Measurements from ENCODE around the gene AIFM3. TPM values are rescaled to one million over a fixed set of nuclear protein-coding genes. Genes with fewer than 3 reads are reported as not detected.

AIFM3 gene
- total and polyA plus RNA-seq, 2 experiments from 2014 or later, result 0.45 to 1.5 TPM

DNA sequence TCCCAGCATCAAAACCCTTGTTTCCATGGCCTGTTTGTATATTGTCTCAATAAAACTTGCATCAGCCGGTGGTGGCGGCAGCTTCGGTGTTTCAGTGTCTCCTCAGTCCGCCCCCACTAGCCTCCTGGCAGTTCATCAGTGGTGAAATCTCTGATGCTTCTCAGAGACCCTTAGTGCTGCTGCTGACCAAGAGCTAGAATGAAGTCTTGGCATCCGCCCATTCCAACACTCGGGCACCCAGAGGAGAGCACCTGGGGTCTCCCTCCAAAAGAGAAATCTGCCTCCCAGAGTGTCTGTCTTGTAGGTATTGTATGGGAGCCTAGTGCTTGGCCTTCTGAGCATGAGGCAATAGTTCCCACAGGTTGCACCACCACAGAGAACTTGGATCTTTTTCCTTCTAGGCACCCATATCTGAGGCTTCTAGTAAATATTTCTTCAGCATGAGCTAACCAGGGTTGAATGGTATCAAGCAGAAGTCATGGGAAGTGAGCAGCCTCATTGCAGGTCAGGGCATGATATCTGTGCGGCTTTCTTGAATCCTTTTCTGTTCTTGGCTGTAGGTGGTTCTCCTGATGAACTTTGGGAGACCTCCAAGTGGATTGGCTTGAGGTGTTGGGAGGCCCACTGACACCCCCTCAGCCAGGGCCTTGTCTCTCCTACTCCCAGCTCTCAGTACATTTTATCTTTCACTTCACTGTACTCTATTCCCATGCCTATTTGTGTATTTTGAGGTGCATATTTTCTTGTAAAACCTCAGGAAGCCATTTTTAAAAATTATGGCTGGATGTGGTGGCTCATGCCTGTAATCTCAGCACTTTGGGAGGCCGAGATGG, 13.2 kb upstream of the AIFM3 start:
- Histone ChIP-seq H3K27ac (ENCODE audit: low read depth) (no peak overlapping the region), H3K79me2 (replicated peaks; ENCODE audit: insufficient read depth) (peaks cover 28% of the 10 kb centered on the region), H3F3A (replicated peaks; ENCODE audit: low read depth) (peaks cover 16% of the 10 kb centered on the region), H3K36me3 (ENCODE audit: insufficient read depth) (peaks cover 21% of the 10 kb centered on the region), H4K20me1 (replicated peaks; ENCODE audit: insufficient read depth) (peaks cover 38% of the 10 kb centered on the region), H3K27me3 (ENCODE audit: insufficient read depth) (peaks cover 16% of the 10 kb centered on the region; the same call in 1 of the 2 replicates), H3K9me2 (ENCODE audit: insufficient read depth) (no peaks in the 10 kb centered on the region), H2AFZ (no peak overlapping the region), H3K4me3 (no peak overlapping the region), H3K4me1 (ENCODE audit: insufficient read depth) (peaks cover 4% of the 10 kb centered on the region; the same call in 1 of the 2 replicates), H3K4me2 (no peak overlapping the region)
- ATAC-seq (no peak), DNase-seq (ENCODE audit: low spot score) (no peak)
- H3K4me3 Mint-ChIP-seq, result no peak overlapping the region
- H3K9me3 Mint-ChIP-seq, result no peaks in the 10 kb centered on the region
- peak overlapping the region; percentile 80 for H3K27ac Mint-ChIP-seq
- peaks cover 46% of the 10 kb centered on the region for H3K36me3 Mint-ChIP-seq (ENCODE audit: low read depth)
- no peak for TF ChIP-seq NANOG (IDR thresholded peaks at IDR 0.05; ENCODE audit: borderline replicate concordance)
- TF ChIP-seq ZNF462 (CRISPR knock-in tag; IDR thresholded peaks at IDR 0.05), result no peak
- no peak for TF ChIP-seq JUNB (IDR thresholded peaks at IDR 0.05; ENCODE audit: unreplicated experiment)
- TF ChIP-seq, protein P1, sequence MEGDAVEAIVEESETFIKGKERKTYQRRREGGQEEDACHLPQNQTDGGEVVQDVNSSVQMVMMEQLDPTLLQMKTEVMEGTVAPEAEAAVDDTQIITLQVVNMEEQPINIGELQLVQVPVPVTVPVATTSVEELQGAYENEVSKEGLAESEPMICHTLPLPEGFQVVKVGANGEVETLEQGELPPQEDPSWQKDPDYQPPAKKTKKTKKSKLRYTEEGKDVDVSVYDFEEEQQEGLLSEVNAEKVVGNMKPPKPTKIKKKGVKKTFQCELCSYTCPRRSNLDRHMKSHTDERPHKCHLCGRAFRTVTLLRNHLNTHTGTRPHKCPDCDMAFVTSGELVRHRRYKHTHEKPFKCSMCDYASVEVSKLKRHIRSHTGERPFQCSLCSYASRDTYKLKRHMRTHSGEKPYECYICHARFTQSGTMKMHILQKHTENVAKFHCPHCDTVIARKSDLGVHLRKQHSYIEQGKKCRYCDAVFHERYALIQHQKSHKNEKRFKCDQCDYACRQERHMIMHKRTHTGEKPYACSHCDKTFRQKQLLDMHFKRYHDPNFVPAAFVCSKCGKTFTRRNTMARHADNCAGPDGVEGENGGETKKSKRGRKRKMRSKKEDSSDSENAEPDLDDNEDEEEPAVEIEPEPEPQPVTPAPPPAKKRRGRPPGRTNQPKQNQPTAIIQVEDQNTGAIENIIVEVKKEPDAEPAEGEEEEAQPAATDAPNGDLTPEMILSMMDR (conservative IDR thresholded peaks at IDR 0.05; ENCODE audit: low read depth in 2 of 2), result no peak
- TF ChIP-seq ETS1 (IDR thresholded peaks at IDR 0.05), result no peak
- TF ChIP-seq ZNF114 (CRISPR knock-in tag; IDR thresholded peaks at IDR 0.05), result no peak
- TF ChIP-seq EZH2 (IDR thresholded peaks at IDR 0.05; ENCODE audit: low read depth, unreplicated experiment), result no peak
- no peak for TF ChIP-seq POLR2AphosphoS5 (IDR thresholded peaks at IDR 0.05; ENCODE audit: low read depth)
- no peak for TF ChIP-seq CREB1 (CRISPR knock-in tag; IDR thresholded peaks at IDR 0.05; ENCODE audit: low read depth)
- no peak for TF ChIP-seq EZH2phosphoT487 (IDR thresholded peaks at IDR 0.05; ENCODE audit: unreplicated experiment)
- TF ChIP-seq ZNF331 (CRISPR knock-in tag; IDR thresholded peaks at IDR 0.05; ENCODE audit: low read depth), result no peak
- TF ChIP-seq STAT1 (IDR thresholded peaks at IDR 0.05; ENCODE audit: unreplicated experiment), result no peak
- no peak for TF ChIP-seq REST (IDR thresholded peaks at IDR 0.05; ENCODE audit: unreplicated experiment)
- H3K4me1 Mint-ChIP-seq, result peaks cover 8% of the 10 kb centered on the region; the same call in 2 of the 3 replicates
- H3K27me3 Mint-ChIP-seq (ENCODE audit: insufficient read depth, low read depth, poor library complexity), result peaks cover 11% of the 10 kb centered on the region
